GM23338 (cell line): ENCODE measurements around the gene DFFB. TPM values are rescaled to one million over a fixed set of nuclear protein-coding genes. Genes with fewer than 3 reads are reported as not detected.

Source experiments
- ATAC-seq: fragments of 200-7000 bp; cut with Tn5 transposase; 3 replicates; pipeline ENCODE4 v1.9.1; 2020
- DNase-seq: peaks from one replicate; pipeline ENCODE4 v3.0.0-alpha.2; 2015; ENCODE audit warnings: low spot score
- H2AFZ ChIP-seq: fragments of 200-600 bp; sonication (generic); 2 replicates; pipeline ENCODE4 v1.8.0; 2016; ENCODE audit warnings: antibody characterized with exemption, mild to moderate bottlenecking, moderate library complexity
- H3F3A ChIP-seq: fragments of 200-600 bp; sonication (generic); replicated peaks from 2 replicates; pipeline ENCODE4 v1.8.0; 2017; ENCODE audit warnings: antibody characterized with exemption, mixed run types, low read depth
- H3K27ac ChIP-seq: fragments of 200-600 bp; sonication (generic); 2 replicates; pipeline ENCODE4 v1.6.1; 2016; ENCODE audit warnings: low read depth
- H3K27me3 ChIP-seq: fragments of 200-600 bp; sonication (generic); 2 replicates; pipeline ENCODE4 v1.8.0; 2016; ENCODE audit warnings: mild to moderate bottlenecking, mixed run types, moderate library complexity; ENCODE audit not compliant: insufficient read depth
- H3K36me3 ChIP-seq: fragments of 200-600 bp; sonication (generic); 2 replicates; pipeline ENCODE4 v1.8.0; 2016; ENCODE audit warnings: mild to moderate bottlenecking; ENCODE audit not compliant: insufficient read depth
- H3K4me1 ChIP-seq: fragments of 200-600 bp; sonication (generic); 2 replicates; pipeline ENCODE4 v1.8.0; 2016; ENCODE audit warnings: mild to moderate bottlenecking, moderate library complexity; ENCODE audit not compliant: insufficient read depth
- H3K4me2 ChIP-seq: fragments of 200-600 bp; sonication (generic); 2 replicates; pipeline ENCODE4 v1.7.1; 2017; ENCODE audit warnings: mixed run types
- H3K4me3 ChIP-seq: fragments of 200-600 bp; sonication (generic); 2 replicates; pipeline ENCODE4 v1.6.1; 2016; ENCODE audit warnings: mixed run types
- H3K79me2 ChIP-seq: fragments of 200-600 bp; sonication (generic); replicated peaks from 2 replicates; pipeline ENCODE4 v1.8.0; 2017; ENCODE audit warnings: mild to moderate bottlenecking; ENCODE audit not compliant: insufficient read depth
- H3K9me2 ChIP-seq: fragments of 200-600 bp; sonication (generic); 2 replicates; pipeline ENCODE4 v1.8.0; 2017; ENCODE audit not compliant: insufficient read depth
- H4K20me1 ChIP-seq: fragments of 200-600 bp; sonication (generic); replicated peaks from 2 replicates; pipeline ENCODE4 v1.8.0; 2017; ENCODE audit warnings: mild to moderate bottlenecking; ENCODE audit not compliant: insufficient read depth
- H3K27ac Mint-ChIP-seq: 2 replicates; pipeline ENCODE4 v1.8.0; 2020; ENCODE audit warnings: inconsistent platforms, mild to moderate bottlenecking, moderate library complexity, mixed read lengths
- H3K27me3 Mint-ChIP-seq: 3 replicates; pipeline ENCODE4 v1.8.0; 2022; ENCODE audit warnings: low read depth, mild to moderate bottlenecking, moderate library complexity, mixed read lengths, inconsistent platforms; ENCODE audit not compliant: insufficient read depth, poor library complexity
- H3K36me3 Mint-ChIP-seq: 3 replicates; pipeline ENCODE4 v1.8.0; 2021; ENCODE audit warnings: low read depth, mild to moderate bottlenecking, inconsistent platforms, moderate library complexity, mixed read lengths
- H3K4me1 Mint-ChIP-seq: 3 replicates; pipeline ENCODE4 v1.8.0; 2020; ENCODE audit warnings: mild to moderate bottlenecking, inconsistent platforms, mixed read lengths
- H3K4me3 Mint-ChIP-seq: 3 replicates; pipeline ENCODE4 v1.8.0; 2021; ENCODE audit warnings: moderate library complexity, mild to moderate bottlenecking, inconsistent platforms, mixed read lengths
- H3K9me3 Mint-ChIP-seq: 3 replicates; pipeline ENCODE4 v1.8.0; 2020; ENCODE audit warnings: moderate library complexity, mild to moderate bottlenecking, inconsistent platforms, mixed read lengths
- CREB1 ChIP-seq: fragments of 250-450 bp; sonication (Bioruptor Pico); IDR thresholded peaks from 2 replicates; pipeline ENCODE4 v1.5.0; 2020; ENCODE audit warnings: low read depth, mild to moderate bottlenecking, moderate library complexity
- EZH2 ChIP-seq: fragments of 200-600 bp; sonication (generic); IDR thresholded peaks from one replicate; pipeline ENCODE4 v1.8.0; 2017; ENCODE audit warnings: antibody characterized with exemption, mild to moderate bottlenecking, low read depth; ENCODE audit not compliant: unreplicated experiment
- EZH2phosphoT487 ChIP-seq: fragments of 200-600 bp; sonication (generic); IDR thresholded peaks from one replicate; pipeline ENCODE4 v1.8.1; 2018; ENCODE audit warnings: antibody characterized with exemption; ENCODE audit not compliant: unreplicated experiment
- JUNB ChIP-seq: IDR thresholded peaks from one replicate; pipeline ENCODE4 v1.6.1; 2016; ENCODE audit warnings: antibody characterized with exemption; ENCODE audit not compliant: unreplicated experiment
- POLR2AphosphoS5 ChIP-seq: IDR thresholded peaks from 2 replicates; pipeline ENCODE4 v1.6.1; 2016; ENCODE audit warnings: antibody characterized with exemption, low read depth
- STAT1 ChIP-seq: IDR thresholded peaks from one replicate; pipeline ENCODE4 v1.6.1; 2016; ENCODE audit warnings: antibody characterized with exemption; ENCODE audit not compliant: unreplicated experiment
- ZNF114 ChIP-seq: fragments of 250-450 bp; sonication (Bioruptor Pico); IDR thresholded peaks from 2 replicates; pipeline ENCODE4 v1.5.0; 2020; ENCODE audit warnings: mild to moderate bottlenecking, moderate library complexity
- ZNF331 ChIP-seq: fragments of 250-450 bp; sonication (Bioruptor Pico); IDR thresholded peaks from 2 replicates; pipeline ENCODE4 v1.5.0; 2020; ENCODE audit warnings: low read depth, mild to moderate bottlenecking, moderate library complexity
- polyA plus RNA-seq: library from polyadenylated mRNA; unstranded; fragments of >200 nt; fragmentation: Nextera tagmentation; extraction: Ambion mirVana; gene quantifications from 2 replicates; pipeline ENCODE4 v1.2.1, GENCODE V29; 2016
- total RNA-seq: library from RNA; depleted of rRNA; stranded (reverse); fragments of >200 nt; shearing (Covaris generic); gene quantifications from 2 replicates; pipeline ENCODE4 v1.2.3, GENCODE V29; 2014
- TF ChIP-seq, protein P1 (sequence below): IDR thresholded peaks from one replicate; pipeline ENCODE4 v1.6.1; 2018; ENCODE audit warnings: antibody characterized with exemption; ENCODE audit not compliant: unreplicated experiment
- TF ChIP-seq, protein P2 (sequence below): fragments of 250-450 bp; sonication (Bioruptor Pico); IDR thresholded peaks from 2 replicates; pipeline ENCODE4 v1.5.0; 2020; ENCODE audit warnings: mild to moderate bottlenecking, moderate library complexity
- TF ChIP-seq, protein P3 (sequence below): IDR thresholded peaks from 2 replicates; pipeline ENCODE4 v1.6.1; 2016; ENCODE audit warnings: antibody characterized with exemption

DFFB gene
- total and polyA plus RNA-seq, 2 experiments from 2014 or later, result 6.5 to 18.1 TPM

DNA sequence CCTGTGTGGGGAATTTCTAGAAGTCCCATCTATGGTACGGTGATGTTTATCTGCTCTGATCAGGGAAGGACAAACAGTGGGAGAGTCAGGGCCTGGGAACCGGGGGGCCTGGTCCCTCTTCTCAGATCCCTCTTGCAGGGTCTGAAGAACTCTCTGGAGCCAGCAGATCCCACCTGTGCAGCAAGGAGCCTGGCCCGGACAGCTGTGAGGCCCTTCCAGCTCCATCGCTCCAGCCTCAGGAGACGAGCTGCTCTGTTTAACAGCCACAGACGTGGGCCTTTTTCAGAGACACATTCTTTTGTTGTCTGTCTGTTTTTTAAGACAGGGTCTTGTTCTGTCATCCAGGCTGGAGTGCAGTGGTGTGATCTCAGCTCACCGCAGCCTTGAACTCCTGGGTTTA, 28.3 kb downstream of the DFFB start:
- Mint-ChIP-seq H3K4me1 (no peaks in the 10 kb centered on the region), H3K27me3 (peaks cover 8% of the 10 kb centered on the region), H3K27ac (no peak overlapping the region), H3K9me3 (no peaks in the 10 kb centered on the region; the same call in 1 of the 3 replicates), H3K36me3 (peaks cover 17% of the 10 kb centered on the region; the same call in 2 of the 3 replicates), H3K4me3 (no peak overlapping the region)
- Histone ChIP-seq H3K36me3 (peaks cover 10% of the 10 kb centered on the region), H3K79me2 (no peaks in the 10 kb centered on the region), H3K4me1 (no peaks in the 10 kb centered on the region), H3K4me2 (no peak overlapping the region), H3K9me2 (no peaks in the 10 kb centered on the region), H2AFZ (no peak overlapping the region), H3K4me3 (no peak overlapping the region), H3F3A (no peaks in the 10 kb centered on the region), H3K27me3 (no peaks in the 10 kb centered on the region), H4K20me1 (no peaks in the 10 kb centered on the region), H3K27ac (no peak overlapping the region)
- ATAC-seq (no peak), DNase-seq (no peak)
- TF ChIP-seq, protein P1, sequence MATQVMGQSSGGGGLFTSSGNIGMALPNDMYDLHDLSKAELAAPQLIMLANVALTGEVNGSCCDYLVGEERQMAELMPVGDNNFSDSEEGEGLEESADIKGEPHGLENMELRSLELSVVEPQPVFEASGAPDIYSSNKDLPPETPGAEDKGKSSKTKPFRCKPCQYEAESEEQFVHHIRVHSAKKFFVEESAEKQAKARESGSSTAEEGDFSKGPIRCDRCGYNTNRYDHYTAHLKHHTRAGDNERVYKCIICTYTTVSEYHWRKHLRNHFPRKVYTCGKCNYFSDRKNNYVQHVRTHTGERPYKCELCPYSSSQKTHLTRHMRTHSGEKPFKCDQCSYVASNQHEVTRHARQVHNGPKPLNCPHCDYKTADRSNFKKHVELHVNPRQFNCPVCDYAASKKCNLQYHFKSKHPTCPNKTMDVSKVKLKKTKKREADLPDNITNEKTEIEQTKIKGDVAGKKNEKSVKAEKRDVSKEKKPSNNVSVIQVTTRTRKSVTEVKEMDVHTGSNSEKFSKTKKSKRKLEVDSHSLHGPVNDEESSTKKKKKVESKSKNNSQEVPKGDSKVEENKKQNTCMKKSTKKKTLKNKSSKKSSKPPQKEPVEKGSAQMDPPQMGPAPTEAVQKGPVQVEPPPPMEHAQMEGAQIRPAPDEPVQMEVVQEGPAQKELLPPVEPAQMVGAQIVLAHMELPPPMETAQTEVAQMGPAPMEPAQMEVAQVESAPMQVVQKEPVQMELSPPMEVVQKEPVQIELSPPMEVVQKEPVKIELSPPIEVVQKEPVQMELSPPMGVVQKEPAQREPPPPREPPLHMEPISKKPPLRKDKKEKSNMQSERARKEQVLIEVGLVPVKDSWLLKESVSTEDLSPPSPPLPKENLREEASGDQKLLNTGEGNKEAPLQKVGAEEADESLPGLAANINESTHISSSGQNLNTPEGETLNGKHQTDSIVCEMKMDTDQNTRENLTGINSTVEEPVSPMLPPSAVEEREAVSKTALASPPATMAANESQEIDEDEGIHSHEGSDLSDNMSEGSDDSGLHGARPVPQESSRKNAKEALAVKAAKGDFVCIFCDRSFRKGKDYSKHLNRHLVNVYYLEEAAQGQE, result no peak
- TF ChIP-seq, protein P2, sequence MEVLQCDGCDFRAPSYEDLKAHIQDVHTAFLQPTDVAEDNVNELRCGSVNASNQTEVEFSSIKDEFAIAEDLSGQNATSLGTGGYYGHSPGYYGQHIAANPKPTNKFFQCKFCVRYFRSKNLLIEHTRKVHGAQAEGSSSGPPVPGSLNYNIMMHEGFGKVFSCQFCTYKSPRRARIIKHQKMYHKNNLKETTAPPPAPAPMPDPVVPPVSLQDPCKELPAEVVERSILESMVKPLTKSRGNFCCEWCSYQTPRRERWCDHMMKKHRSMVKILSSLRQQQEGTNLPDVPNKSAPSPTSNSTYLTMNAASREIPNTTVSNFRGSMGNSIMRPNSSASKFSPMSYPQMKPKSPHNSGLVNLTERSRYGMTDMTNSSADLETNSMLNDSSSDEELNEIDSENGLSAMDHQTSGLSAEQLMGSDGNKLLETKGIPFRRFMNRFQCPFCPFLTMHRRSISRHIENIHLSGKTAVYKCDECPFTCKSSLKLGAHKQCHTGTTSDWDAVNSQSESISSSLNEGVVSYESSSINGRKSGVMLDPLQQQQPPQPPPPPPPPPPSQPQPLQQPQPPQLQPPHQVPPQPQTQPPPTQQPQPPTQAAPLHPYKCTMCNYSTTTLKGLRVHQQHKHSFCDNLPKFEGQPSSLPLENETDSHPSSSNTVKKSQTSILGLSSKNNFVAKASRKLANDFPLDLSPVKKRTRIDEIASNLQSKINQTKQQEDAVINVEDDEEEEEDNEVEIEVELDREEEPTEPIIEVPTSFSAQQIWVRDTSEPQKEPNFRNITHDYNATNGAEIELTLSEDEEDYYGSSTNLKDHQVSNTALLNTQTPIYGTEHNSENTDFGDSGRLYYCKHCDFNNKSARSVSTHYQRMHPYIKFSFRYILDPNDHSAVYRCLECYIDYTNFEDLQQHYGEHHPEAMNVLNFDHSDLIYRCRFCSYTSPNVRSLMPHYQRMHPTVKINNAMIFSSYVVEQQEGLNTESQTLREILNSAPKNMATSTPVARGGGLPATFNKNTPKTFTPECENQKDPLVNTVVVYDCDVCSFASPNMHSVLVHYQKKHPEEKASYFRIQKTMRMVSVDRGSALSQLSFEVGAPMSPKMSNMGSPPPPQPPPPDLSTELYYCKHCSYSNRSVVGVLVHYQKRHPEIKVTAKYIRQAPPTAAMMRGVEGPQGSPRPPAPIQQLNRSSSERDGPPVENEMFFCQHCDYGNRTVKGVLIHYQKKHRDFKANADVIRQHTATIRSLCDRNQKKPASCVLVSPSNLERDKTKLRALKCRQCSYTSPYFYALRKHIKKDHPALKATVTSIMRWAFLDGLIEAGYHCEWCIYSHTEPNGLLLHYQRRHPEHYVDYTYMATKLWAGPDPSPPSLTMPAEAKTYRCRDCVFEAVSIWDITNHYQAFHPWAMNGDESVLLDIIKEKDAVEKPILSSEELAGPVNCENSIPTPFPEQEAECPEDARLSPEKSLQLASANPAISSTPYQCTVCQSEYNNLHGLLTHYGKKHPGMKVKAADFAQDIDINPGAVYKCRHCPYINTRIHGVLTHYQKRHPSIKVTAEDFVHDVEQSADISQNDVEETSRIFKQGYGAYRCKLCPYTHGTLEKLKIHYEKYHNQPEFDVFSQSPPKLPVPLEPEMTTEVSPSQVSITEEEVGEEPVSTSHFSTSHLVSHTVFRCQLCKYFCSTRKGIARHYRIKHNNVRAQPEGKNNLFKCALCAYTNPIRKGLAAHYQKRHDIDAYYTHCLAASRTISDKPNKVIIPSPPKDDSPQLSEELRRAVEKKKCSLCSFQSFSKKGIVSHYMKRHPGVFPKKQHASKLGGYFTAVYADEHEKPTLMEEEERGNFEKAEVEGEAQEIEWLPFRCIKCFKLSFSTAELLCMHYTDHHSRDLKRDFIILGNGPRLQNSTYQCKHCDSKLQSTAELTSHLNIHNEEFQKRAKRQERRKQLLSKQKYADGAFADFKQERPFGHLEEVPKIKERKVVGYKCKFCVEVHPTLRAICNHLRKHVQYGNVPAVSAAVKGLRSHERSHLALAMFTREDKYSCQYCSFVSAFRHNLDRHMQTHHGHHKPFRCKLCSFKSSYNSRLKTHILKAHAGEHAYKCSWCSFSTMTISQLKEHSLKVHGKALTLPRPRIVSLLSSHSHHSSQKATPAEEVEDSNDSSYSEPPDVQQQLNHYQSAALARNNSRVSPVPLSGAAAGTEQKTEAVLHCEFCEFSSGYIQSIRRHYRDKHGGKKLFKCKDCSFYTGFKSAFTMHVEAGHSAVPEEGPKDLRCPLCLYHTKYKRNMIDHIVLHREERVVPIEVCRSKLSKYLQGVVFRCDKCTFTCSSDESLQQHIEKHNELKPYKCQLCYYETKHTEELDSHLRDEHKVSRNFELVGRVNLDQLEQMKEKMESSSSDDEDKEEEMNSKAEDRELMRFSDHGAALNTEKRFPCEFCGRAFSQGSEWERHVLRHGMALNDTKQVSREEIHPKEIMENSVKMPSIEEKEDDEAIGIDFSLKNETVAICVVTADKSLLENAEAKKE, result no peak
- TF ChIP-seq CREB1 (CRISPR knock-in tag) (no peak), STAT1 (no peak), ZNF114 (CRISPR knock-in tag) (no peak), POLR2AphosphoS5 (no peak), JUNB (no peak), EZH2 (no peak), EZH2phosphoT487 (no peak), ZNF331 (CRISPR knock-in tag) (no peak)
- TF ChIP-seq, protein P3, sequence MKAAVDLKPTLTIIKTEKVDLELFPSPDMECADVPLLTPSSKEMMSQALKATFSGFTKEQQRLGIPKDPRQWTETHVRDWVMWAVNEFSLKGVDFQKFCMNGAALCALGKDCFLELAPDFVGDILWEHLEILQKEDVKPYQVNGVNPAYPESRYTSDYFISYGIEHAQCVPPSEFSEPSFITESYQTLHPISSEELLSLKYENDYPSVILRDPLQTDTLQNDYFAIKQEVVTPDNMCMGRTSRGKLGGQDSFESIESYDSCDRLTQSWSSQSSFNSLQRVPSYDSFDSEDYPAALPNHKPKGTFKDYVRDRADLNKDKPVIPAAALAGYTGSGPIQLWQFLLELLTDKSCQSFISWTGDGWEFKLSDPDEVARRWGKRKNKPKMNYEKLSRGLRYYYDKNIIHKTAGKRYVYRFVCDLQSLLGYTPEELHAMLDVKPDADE, result no peak
